Trophoblast cell (in vitro differentiated cells and primary cell): ENCODE measurements around the gene APOBEC3G.
"Not testable (repeated sequence)": the region's sequence is repeated elsewhere in the genome, so short reads cannot be mapped to it uniquely, and the experiment has no call there.

Source experiments
- DNase-seq, 2 donors: peaks; one replicate each; pipeline ENCODE4 v3.0.0-alpha.2; 2016
- H2AFZ ChIP-seq: 2 replicates; pipeline ENCODE4 v1.6.1; 2013; ENCODE audit warnings: low read length, moderate library complexity, mild to moderate bottlenecking; ENCODE audit not compliant: insufficient read depth, poor library complexity
- H2AK5ac ChIP-seq: 2 replicates; pipeline ENCODE4 v1.6.1; 2013; ENCODE audit warnings: mild to moderate bottlenecking, low read length
- H2BK120ac ChIP-seq: 2 replicates; pipeline ENCODE4 v1.6.1; 2013; ENCODE audit warnings: low read length, mild to moderate bottlenecking, moderate library complexity; ENCODE audit not compliant: insufficient read depth, poor library complexity
- H2BK12ac ChIP-seq: 2 replicates; pipeline ENCODE4 v1.6.1; 2013; ENCODE audit warnings: mild to moderate bottlenecking, low read length, moderate library complexity
- H2BK5ac ChIP-seq: 2 replicates; pipeline ENCODE4 v1.6.1; 2013; ENCODE audit warnings: low read length, low read depth, moderate library complexity, mild to moderate bottlenecking; ENCODE audit not compliant: poor library complexity
- H3K14ac ChIP-seq: 2 replicates; pipeline ENCODE4 v1.6.1; 2013; ENCODE audit warnings: mild to moderate bottlenecking, low read length
- H3K18ac ChIP-seq: 2 replicates; pipeline ENCODE4 v1.6.1; 2013; ENCODE audit warnings: mild to moderate bottlenecking, low read length
- H3K23ac ChIP-seq: 2 replicates; pipeline ENCODE4 v1.6.1; 2013; ENCODE audit warnings: low read length
- H3K27ac ChIP-seq: 2 replicates; pipeline ENCODE4 v1.5.1; 2013; ENCODE audit warnings: low read depth, mild to moderate bottlenecking, inconsistent platforms, low read length, moderate library complexity
- H3K27me3 ChIP-seq: 2 replicates; pipeline ENCODE4 v1.6.1; 2013; ENCODE audit warnings: inconsistent platforms, mild to moderate bottlenecking, low read length, moderate library complexity; ENCODE audit not compliant: insufficient read depth
- H3K36me3 ChIP-seq, 2 experiments: 1 replicate in 1 of 2; 2 replicates in 1 of 2; pipeline ENCODE4 v1.6.1; 2013; ENCODE audit warnings: low read length in 2 of 2, mild to moderate bottlenecking in 2 of 2, moderate library complexity in 1 of 2; ENCODE audit not compliant: insufficient read depth in 2 of 2, control insufficient read depth in 1 of 2
- H3K4ac ChIP-seq: 2 replicates; pipeline ENCODE4 v1.6.1; 2013; ENCODE audit warnings: low read depth, mild to moderate bottlenecking, low read length, moderate library complexity
- H3K4me1 ChIP-seq, 2 experiments: 1 replicate in 1 of 2; 2 replicates in 1 of 2; pipeline ENCODE4 v1.6.1; 2013; ENCODE audit warnings: low read length in 2 of 2, mild to moderate bottlenecking in 2 of 2, moderate library complexity in 1 of 2; ENCODE audit not compliant: insufficient read depth in 2 of 2, control insufficient read depth in 1 of 2
- H3K4me2 ChIP-seq: 2 replicates; pipeline ENCODE4 v1.6.1; 2013; ENCODE audit warnings: inconsistent platforms, mild to moderate bottlenecking, low read length, moderate library complexity
- H3K4me3 ChIP-seq: 2 replicates; pipeline ENCODE4 v1.5.1; 2013; ENCODE audit warnings: mild to moderate bottlenecking, low read depth, low read length, inconsistent platforms
- H3K79me1 ChIP-seq: one replicate; pipeline ENCODE4 v1.6.1; 2013; ENCODE audit warnings: low read length
- H3K79me2 ChIP-seq: 2 replicates; pipeline ENCODE4 v1.6.1; 2013; ENCODE audit warnings: low read length, mild to moderate bottlenecking; ENCODE audit not compliant: control insufficient read depth, insufficient read depth, poor library complexity
- H3K9ac ChIP-seq: 2 replicates; pipeline ENCODE4 v1.6.1; 2013; ENCODE audit warnings: mild to moderate bottlenecking, low read length
- H3K9me3 ChIP-seq: 2 replicates; pipeline ENCODE4 v1.6.1; 2013; ENCODE audit warnings: low read depth, mild to moderate bottlenecking, control low read depth, inconsistent platforms, low read length; ENCODE audit not compliant: insufficient read depth
- H4K12ac ChIP-seq: 2 replicates; pipeline ENCODE4 v1.6.1; 2013; ENCODE audit warnings: low read depth, mild to moderate bottlenecking, low read length, moderate library complexity
- H4K8ac ChIP-seq: 2 replicates; pipeline ENCODE4 v1.6.1; 2013; ENCODE audit warnings: low read depth, mild to moderate bottlenecking, low read length, moderate library complexity
- H4K91ac ChIP-seq: one replicate; pipeline ENCODE4 v1.6.1; 2013; ENCODE audit warnings: low read depth, mild to moderate bottlenecking, low read length, moderate library complexity
- WGBS: extraction: QIAGEN DNeasy Blood & Tissue Kit; methylation state at CpG from one replicate; pipeline ENCODE4 v1.1.7; 2013; ENCODE audit warnings: missing lambda C conversion rate; ENCODE audit not compliant: insufficient read length, insufficient coverage; ENCODE audit errors: extremely low coverage; 5-methylcytosine and 5-hydroxymethylcytosine counted together

The APOBEC3G gene

DNA sequence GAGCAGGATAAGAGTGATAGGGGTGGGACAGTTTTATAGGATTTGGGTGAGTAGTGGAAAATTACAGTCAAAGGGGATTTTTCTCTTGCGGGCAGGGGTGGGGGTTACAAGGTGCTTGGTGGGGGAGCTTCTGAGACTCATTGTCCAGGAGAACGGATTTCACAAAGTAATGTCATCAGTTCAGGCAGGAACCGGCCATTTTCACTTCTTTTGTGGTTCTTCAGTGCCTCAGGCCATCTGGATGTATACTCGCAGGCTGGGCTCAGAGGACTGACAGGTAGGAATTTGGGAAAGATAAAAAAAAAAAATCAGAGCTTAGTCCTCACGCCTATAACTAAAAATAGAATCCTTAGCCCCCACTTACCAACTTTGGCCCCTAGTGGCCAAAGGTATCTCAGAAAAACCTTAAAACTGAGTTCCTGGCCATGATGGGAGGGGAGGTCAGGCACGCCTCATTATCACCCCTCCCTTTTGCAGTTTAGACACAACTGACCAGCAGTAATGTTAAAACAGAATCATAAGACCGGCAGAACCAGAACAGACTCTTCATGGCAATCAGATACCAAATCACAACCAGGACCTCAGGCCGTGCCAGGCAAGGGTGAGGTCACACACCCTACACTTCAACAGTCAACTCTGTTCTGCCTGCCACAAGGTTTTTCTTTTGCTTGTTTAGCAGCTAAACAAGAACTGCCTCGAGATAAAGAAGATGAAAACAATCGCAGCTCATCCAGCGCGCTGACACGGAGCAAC lies 8.9 kb upstream of the APOBEC3G start:
- DNase-seq = peak in 1 of 2 donors; percentile 56
- Histone ChIP-seq H3K4me3 (no peak overlapping the region), H2BK12ac (no peak overlapping the region), H3K4me2 (peak overlapping the region; percentile 34), H4K8ac (no peak overlapping the region), H3K4ac (no peak overlapping the region), H3K4me1 (peaks cover 6 to 16% of the 10 kb centered on the region in 2 experiments), H3K23ac (no peak overlapping the region), H4K91ac (no peak overlapping the region), H3K27me3 (no peaks in the 10 kb centered on the region), H4K12ac (no peak overlapping the region), H3K79me1 (no peaks in the 10 kb centered on the region), H2BK120ac (no peak overlapping the region), H2AFZ (no peak overlapping the region), H2BK5ac (no peak overlapping the region), H3K9ac (no peak overlapping the region), H2AK5ac (no peak overlapping the region), H3K27ac (no peak overlapping the region), H3K79me2 (no peaks in the 10 kb centered on the region), H3K9me3 (no peaks in the 10 kb centered on the region), H3K14ac (peak overlapping the region; percentile 28), H3K36me3 (no peaks in the 10 kb centered on the region), H3K18ac (no peak overlapping the region)
- no CpG with 5 or more reads among the region's 13 CpGs for WGBS

- no peaks in the 10 kb centered on the region for H3K79me1 ChIP-seq
- no peaks in the 10 kb centered on the region for H3K9me3 ChIP-seq
- H3K4me1 ChIP-seq = peaks cover 6 to 16% of the 10 kb centered on the region in 2 experiments
- no peak overlapping the region for H3K9ac ChIP-seq
- H3K4ac ChIP-seq = no peak overlapping the region
- no peak overlapping the region for H2BK5ac ChIP-seq
- H4K8ac ChIP-seq = no peak overlapping the region
- no peak overlapping the region for H3K14ac ChIP-seq
- no peak overlapping the region for H2AFZ ChIP-seq
- no peak overlapping the region for H4K91ac ChIP-seq
- no CpG with 5 or more reads among the region's 7 CpGs for WGBS
- H3K27me3 ChIP-seq = no peaks in the 10 kb centered on the region
- H3K18ac ChIP-seq = no peak overlapping the region
- no peaks in the 10 kb centered on the region for H3K36me3 ChIP-seq
- H3K79me2 ChIP-seq = no peaks in the 10 kb centered on the region
- H2BK12ac ChIP-seq = no peak overlapping the region
- no peak overlapping the region for H3K4me3 ChIP-seq
- no peak overlapping the region for H2BK120ac ChIP-seq
- H3K27ac ChIP-seq = no peak overlapping the region
- no peak overlapping the region for H2AK5ac ChIP-seq
- H3K4me2 ChIP-seq = no peak overlapping the region
- DNase-seq = no peak
- H4K12ac ChIP-seq = no peak overlapping the region
- no peak overlapping the region for H3K23ac ChIP-seq
Measured at GRCh38 chr22:39070186-39070585, 6.9 kb upstream of the APOBEC3G start.

DNA sequence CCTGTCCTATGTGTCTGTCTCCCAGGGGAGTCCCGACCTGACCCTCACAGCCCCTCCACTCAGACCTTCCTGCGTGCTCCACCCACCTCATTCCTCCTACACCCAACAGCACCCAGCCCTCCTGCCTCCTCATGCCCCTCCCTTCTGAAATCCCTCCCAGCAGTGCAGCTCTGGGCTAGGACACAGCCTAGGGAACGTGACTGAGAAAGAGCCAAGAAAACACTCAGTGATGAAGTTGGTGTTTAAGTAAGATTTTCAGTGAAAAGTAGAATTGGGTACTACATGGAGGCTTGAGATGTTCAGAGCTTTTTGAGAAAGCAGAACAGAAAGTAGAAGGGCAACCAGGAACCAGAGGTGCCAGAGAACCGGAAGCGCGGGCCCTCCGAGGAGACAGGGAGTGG lies 4.5 kb upstream of the APOBEC3G start:
- not testable (repeated sequence) for H3K9ac ChIP-seq, DNase-seq, H2BK5ac ChIP-seq, H3K9me3 ChIP-seq, H3K27ac ChIP-seq, H3K18ac ChIP-seq, H2BK12ac ChIP-seq, H3K27me3 ChIP-seq, H3K23ac ChIP-seq, H2BK120ac ChIP-seq, H3K4me3 ChIP-seq, H3K79me1 ChIP-seq, H2AK5ac ChIP-seq, H3K4me2 ChIP-seq, H3K4ac ChIP-seq, H4K8ac ChIP-seq, H3K36me3 ChIP-seq, H3K14ac ChIP-seq, H2AFZ ChIP-seq, H4K91ac ChIP-seq, H4K12ac ChIP-seq, H3K79me2 ChIP-seq
- H3K4me1 ChIP-seq = peaks cover 0 to 16% of the 10 kb centered on the region in 2 experiments
- no CpG with 5 or more reads among the region's 7 CpGs for WGBS

- H3K23ac ChIP-seq = no peak overlapping the region
- H3K79me2 ChIP-seq = no peaks in the 10 kb centered on the region
- no peak overlapping the region for H3K4me2 ChIP-seq
- no peak overlapping the region for H3K4ac ChIP-seq
- no peak overlapping the region for H2BK12ac ChIP-seq
- DNase-seq = no peak
- H2AK5ac ChIP-seq = no peak overlapping the region
- H4K91ac ChIP-seq = no peak overlapping the region
- H3K9me3 ChIP-seq = peaks cover 2% of the 10 kb centered on the region
- no peak overlapping the region for H3K18ac ChIP-seq
- no peak overlapping the region for H4K12ac ChIP-seq
- no CpG with 5 or more reads among the region's 2 CpGs for WGBS
- H3K4me3 ChIP-seq = no peak overlapping the region
- H2AFZ ChIP-seq = no peak overlapping the region
- no peaks in the 10 kb centered on the region for H3K36me3 ChIP-seq
- H2BK5ac ChIP-seq = no peak overlapping the region
- no peak overlapping the region for H3K14ac ChIP-seq
- H3K9ac ChIP-seq = no peak overlapping the region
- no peak overlapping the region for H3K27ac ChIP-seq
- peaks cover 0 to 7% of the 10 kb centered on the region in 2 experiments for H3K4me1 ChIP-seq
- H3K79me1 ChIP-seq = no peaks in the 10 kb centered on the region
- H3K27me3 ChIP-seq = no peaks in the 10 kb centered on the region
- H4K8ac ChIP-seq = no peak overlapping the region
- no peak overlapping the region for H2BK120ac ChIP-seq
Measured at GRCh38 chr22:39073981-39074380, 3.1 kb upstream of the APOBEC3G start.
